HepG2 (cell line): ENCODE data around the gene MCF2L. TPM values are rescaled to one million over a fixed set of nuclear protein-coding genes. Genes with fewer than 3 reads are reported as not detected.

Source experiments
- ATAC-seq: fragments of 200-7000 bp; cut with Tn5 transposase; 3 replicates; pipeline ENCODE4 v1.9.1; 2020; ENCODE audit warnings: mild to moderate bottlenecking, moderate library complexity
- BruUV-seq: library from RNA; stranded (reverse); fragments of 400-500 nt; replicated peaks from 2 replicates; lab custom pipeline; 2021; lab: Mats Ljungman, UMichigan
- CTCF ChIA-PET: fragments of 300-600 bp; formaldehyde crosslinking; extraction: SDS; loops from one replicate; lab custom pipeline; 2021; ENCODE audit warnings: low total read pairs, inconsistent platforms, low intra/inter-chr PET ratio; lab: Yijun Ruan, JAX
- POLR2A ChIA-PET: fragments of 350-600 bp; sonication (Branson Sonifier 250); formaldehyde crosslinking; loops from one replicate; lab custom pipeline; 2020; ENCODE audit warnings: antibody characterized with exemption, inconsistent platforms; lab: Yijun Ruan, JAX
- DNase-seq: peaks from one replicate; pipeline ENCODE4 v3.0.0-alpha.2; 2015; ENCODE audit warnings: low spot score
- FAIRE-seq: peaks from 3 replicates; lab custom pipeline; 2011; peaks lifted over from hg19 to GRCh38; lab: Jason Lieb, UNC
- H2AFZ ChIP-seq: one replicate; pipeline ENCODE4 v1.6.1; 2011; ENCODE audit warnings: low read length, inconsistent platforms
- H3K27ac ChIP-seq: fragments of 300-600 bp; 3 replicates; pipeline ENCODE4 v1.8.0; 2011; ENCODE audit warnings: mixed run types, mild to moderate bottlenecking, mixed read lengths, low read length, inconsistent platforms; ENCODE audit not compliant: insufficient read depth; ENCODE audit errors: extremely low read length
- H3K27me3 ChIP-seq, 2 experiments: fragments of 200-600 bp in 1 of 2; 2 replicates in 1 of 2; 3 replicates in 1 of 2; pipeline versions ENCODE4 v1.6.0 to v1.8.0; 2011; ENCODE audit warnings: low read length in 2 of 2, mild to moderate bottlenecking in 2 of 2, moderate library complexity in 2 of 2, inconsistent platforms in 1 of 2; ENCODE audit not compliant: insufficient read depth in 2 of 2, control insufficient read depth in 1 of 2
- H3K36me3 ChIP-seq, 2 experiments: fragments of 200-600 bp in 1 of 2; replicated peaks in 1 of 2; 2 replicates in 1 of 2; 3 replicates in 1 of 2; pipeline versions ENCODE4 v1.5.1 to v1.8.0; 2011; ENCODE audit warnings: low read length in 2 of 2, inconsistent platforms in 1 of 2; ENCODE audit not compliant: insufficient read depth in 2 of 2, control insufficient read depth in 1 of 2
- H3K4me1 ChIP-seq: 2 replicates; pipeline ENCODE4 v1.5.1; 2012; ENCODE audit warnings: low read length, inconsistent platforms; ENCODE audit not compliant: insufficient read depth
- H3K4me2 ChIP-seq: 2 replicates; pipeline ENCODE4 v1.6.0; 2011; ENCODE audit warnings: low read depth, low read length, inconsistent platforms
- H3K4me3 ChIP-seq, 3 experiments: fragments of 200-600 bp in 1 of 3; sonication (generic), shearing (Covaris generic) in 1 of 3; replicated peaks in 1 of 3; 2 replicates each; pipeline ENCODE4 v1.5.1; 2011 to 2016; ENCODE audit warnings: low read length in 3 of 3, inconsistent platforms in 2 of 3, low read depth in 2 of 3, mild to moderate bottlenecking in 2 of 3, control low read depth in 1 of 3, mixed read lengths in 1 of 3; ENCODE audit not compliant: insufficient read depth in 1 of 3
- H3K79me2 ChIP-seq: one replicate; pipeline ENCODE4 v1.6.1; 2011; ENCODE audit warnings: low read length, inconsistent platforms; ENCODE audit not compliant: insufficient read depth
- H3K9ac ChIP-seq: 2 replicates; pipeline ENCODE4 v1.6.0; 2011; ENCODE audit warnings: mild to moderate bottlenecking, low read depth, low read length, inconsistent platforms; ENCODE audit not compliant: insufficient read depth
- H3K9me3 ChIP-seq: 2 replicates; pipeline ENCODE4 v1.5.1; 2012; ENCODE audit warnings: mild to moderate bottlenecking, low read length
- H4K20me1 ChIP-seq: 2 replicates; pipeline ENCODE4 v1.6.0; 2011; ENCODE audit warnings: inconsistent platforms, mild to moderate bottlenecking, low read length, moderate library complexity; ENCODE audit not compliant: insufficient read depth
- BHLHE40 ChIP-seq: IDR thresholded peaks from 2 replicates; pipeline ENCODE4 v1.6.1; 2011; ENCODE audit warnings: low read length, improper control_type of control experiment
- DNMT1 ChIP-seq: sonication (generic); formaldehyde crosslinking; IDR thresholded peaks from 2 replicates; pipeline ENCODE4 v1.5.1; 2020; ENCODE audit warnings: mild to moderate bottlenecking, missing genetic modification reagents
- HNRNPL ChIP-seq: fragments of 200-400 bp; formaldehyde crosslinking; IDR thresholded peaks from 2 replicates; pipeline ENCODE4 v1.6.1; 2017; ENCODE audit warnings: mild to moderate bottlenecking, low read depth, low read length
- MAFG ChIP-seq: sonication (generic); formaldehyde crosslinking; IDR thresholded peaks from 2 replicates; pipeline ENCODE4 v1.5.1; 2020; ENCODE audit warnings: mild to moderate bottlenecking, missing genetic modification reagents
- YEATS4 ChIP-seq: sonication (generic); formaldehyde crosslinking; IDR thresholded peaks from 2 replicates; pipeline ENCODE4 v1.4.0; 2020; ENCODE audit warnings: missing genetic modification reagents, borderline replicate concordance
- ZNF274 ChIP-seq: sonication (generic); formaldehyde crosslinking; IDR thresholded peaks from 2 replicates; pipeline ENCODE4 v1.5.1; 2020; ENCODE audit warnings: mild to moderate bottlenecking, missing genetic modification reagents
- ZNF614 ChIP-seq: IDR thresholded peaks from 2 replicates; pipeline ENCODE4 v1.6.1; 2018; ENCODE audit warnings: missing biosample characterization, missing genetic modification reagents, inconsistent platforms, borderline replicate concordance
- WGBS: methylation state at CpG from one replicate; pipeline ENCODE4 v1.1.6; 2017; ENCODE audit warnings: low lambda C conversion rate; 5-methylcytosine and 5-hydroxymethylcytosine counted together
- in situ Hi-C: cut with HindIII; loops from 2 replicates; pipeline ENCODE4 v1.10.0; 2017; ENCODE audit warnings: low pct_unique_long_range_greater_than_20kb; ENCODE audit not compliant: extremely low pct_ligation_motif_present
- intact Hi-C: fragments of 100-400 bp; cut with micrococcal nuclease; formaldehyde crosslinking; loops from one replicate; pipeline ENCODE4 v1.10.0; 2022; ENCODE audit not compliant: unreplicated experiment
- polyA plus RNA-seq, 8 experiments: library from polyadenylated mRNA; depleted of rRNA in 3 of 8; stranded (reverse) in 7 of 8; unstranded in 1 of 8; fragments of >200 nt; fragmentation: Illumina TruSeq in 4 of 8; extraction: Trizol in 4 of 8; gene quantifications; 2 replicates each; pipeline versions ENCODE4 v1.2.1 to v1.2.3, GENCODE V29; 2011 to 2016; ENCODE audit warnings: low read depth in 4 of 8, missing spikeins in 1 of 8, mixed read lengths in 1 of 8; ENCODE audit not compliant: insufficient read depth in 1 of 8
- total RNA-seq, 5 experiments: library from RNA; depleted of rRNA; stranded (reverse); fragments of >200 nt; fragmentation: Illumina TruSeq; extraction: Trizol; gene quantifications; 2 replicates each; pipeline ENCODE4 v1.2.3, GENCODE V29; 2016; ENCODE audit warnings: low read depth in 1 of 5
- TF ChIP-seq, protein P1 (sequence below): sonication (generic); formaldehyde crosslinking; IDR thresholded peaks from 2 replicates; pipeline ENCODE4 v1.5.0; 2020; ENCODE audit warnings: missing genetic modification reagents
- TF ChIP-seq, protein P2 (sequence below): sonication (generic); formaldehyde crosslinking; IDR thresholded peaks from 2 replicates; pipeline ENCODE4 v1.8.0; 2022; ENCODE audit warnings: mild to moderate bottlenecking, missing genetic modification reagents
- TF ChIP-seq, protein P3 (sequence below): sonication (generic); formaldehyde crosslinking; IDR thresholded peaks from 2 replicates; pipeline ENCODE4 v1.8.0; 2022; ENCODE audit warnings: missing genetic modification reagents, mild to moderate bottlenecking, borderline replicate concordance

Gene MCF2L
- total and polyA plus RNA-seq, 2 of the 13 experiments (the other 11 are each of a cell fraction or from before 2014, with no cell fraction given) = 19.4 to 28.4 TPM

DNA sequence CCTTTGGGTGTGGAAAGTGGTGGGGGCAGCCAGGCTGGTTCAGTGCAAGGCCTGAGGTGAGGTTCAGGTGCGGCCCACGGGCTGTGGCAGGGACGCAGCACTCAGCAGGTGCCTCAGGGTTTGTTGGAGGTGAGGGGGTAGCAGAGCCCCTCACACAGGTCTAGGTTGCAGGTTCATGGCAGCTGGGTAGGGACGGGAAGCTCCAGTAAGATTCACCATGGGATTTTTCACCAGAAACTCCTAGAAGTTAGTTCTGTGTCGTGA is 14.0 kb downstream of the MCF2L start:
- Histone ChIP-seq H3K79me2 (peaks cover 18% of the 10 kb centered on the region), H2AFZ (no peak overlapping the region), H3K27me3 (no peaks in the 10 kb centered on the region)
- TF ChIP-seq, protein P1, sequence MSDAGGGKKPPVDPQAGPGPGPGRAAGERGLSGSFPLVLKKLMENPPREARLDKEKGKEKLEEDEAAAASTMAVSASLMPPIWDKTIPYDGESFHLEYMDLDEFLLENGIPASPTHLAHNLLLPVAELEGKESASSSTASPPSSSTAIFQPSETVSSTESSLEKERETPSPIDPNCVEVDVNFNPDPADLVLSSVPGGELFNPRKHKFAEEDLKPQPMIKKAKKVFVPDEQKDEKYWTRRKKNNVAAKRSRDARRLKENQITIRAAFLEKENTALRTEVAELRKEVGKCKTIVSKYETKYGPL (CRISPR knock-in tag) = no peak
- TF ChIP-seq, all 625 proteins: peak for 0
- H3K36me3 ChIP-seq = peaks cover 0 to 1% of the 10 kb centered on the region in 2 experiments; a peak in 2 of 5 replicates
- ATAC-seq (no peak), FAIRE-seq (no peak), DNase-seq (no peak)
- H3K4me1 ChIP-seq = peaks cover 50% of the 10 kb centered on the region
- WGBS = 63% methylated on average over 5 of the region's 5 CpGs
- no peaks in the 10 kb centered on the region for H3K9me3 ChIP-seq
- no TSS peak for BruUV-seq
- in situ Hi-C loops = no loop called here
- no peak overlapping the region for H3K27ac ChIP-seq
- no peak overlapping the region; the same call in 1 of the 2 replicates for H3K9ac ChIP-seq
- intact Hi-C loops = loop anchor here (1.0 to 5.0 kb wide), 2 partner anchors 39 to 41 kb away; no protein-coding TSS in a partner anchor
- ChIA-PET CTCF (no interaction called here), POLR2A (interaction anchor here (0.9 to 1.4 kb wide), 4 partner anchors 14 to 39 kb away, joined by 3 to 4 read pairs (median 4); partner anchors contain the start of gene MCF2L)
- peak overlapping the region in 1 of 3 experiments; percentile 40; a peak in 1 of 6 replicates for H3K4me3 ChIP-seq
- no peaks in the 10 kb centered on the region for H4K20me1 ChIP-seq
- peak overlapping the region; percentile 68 for H3K4me2 ChIP-seq

DNA sequence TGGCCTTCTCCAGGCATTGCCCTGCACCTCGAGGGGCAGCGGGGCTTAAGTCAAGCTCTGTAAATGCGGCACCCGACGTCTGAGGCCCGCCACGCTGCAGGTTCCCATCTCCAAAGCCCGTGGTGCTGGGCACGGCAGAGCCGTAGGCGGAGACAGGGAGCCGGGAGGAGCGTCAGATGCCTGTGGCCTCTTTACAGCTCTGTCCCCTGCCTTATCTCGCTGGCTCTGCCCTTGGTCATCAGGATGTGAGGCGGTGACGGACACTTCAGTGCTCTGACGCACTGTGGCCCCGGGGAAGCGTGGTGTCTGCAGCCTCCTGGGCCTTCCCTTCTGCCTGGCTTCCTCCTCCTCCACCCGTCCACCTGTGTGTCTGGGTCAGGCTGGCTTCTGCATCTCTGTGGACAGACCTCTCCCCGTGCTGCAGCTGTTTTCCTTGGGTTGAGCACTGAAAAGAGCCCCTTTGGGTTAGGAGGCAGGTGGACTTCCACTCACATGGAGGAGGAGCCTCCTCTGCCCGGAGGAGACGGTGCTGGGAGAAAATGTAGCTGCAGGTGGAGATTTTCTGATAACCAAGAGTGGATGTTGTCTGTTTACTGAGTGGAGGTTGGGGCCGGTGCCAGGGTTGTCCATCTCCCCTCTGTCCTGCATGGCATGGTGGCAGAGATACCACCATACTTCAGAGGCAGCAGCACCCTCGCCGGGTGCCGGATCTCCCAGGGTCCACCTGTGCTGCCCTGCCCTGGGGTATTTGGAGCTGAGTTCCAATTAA is 14.6 kb downstream of the MCF2L start:
- intact Hi-C loops = loop anchor here (1.0 to 5.0 kb wide), 2 partner anchors 39 to 41 kb away; no protein-coding TSS in a partner anchor
- no TSS peak for BruUV-seq
- WGBS = 43% methylated on average over 12 of the region's 27 CpGs
- peak; percentile 27 for DNase-seq
- Histone ChIP-seq H3K79me2 (peaks cover 19% of the 10 kb centered on the region), H3K4me3 (peak overlapping the region in 1 of 3 experiments; percentile 40; a peak in 1 of 6 replicates), H4K20me1 (no peaks in the 10 kb centered on the region), H3K4me2 (peak overlapping the region; percentile 68), H3K4me1 (peaks cover 50% of the 10 kb centered on the region), H3K27me3 (no peaks in the 10 kb centered on the region), H3K9ac (no peak overlapping the region; the same call in 1 of the 2 replicates), H2AFZ (no peak overlapping the region), H3K36me3 (no peaks in the 10 kb centered on the region; a peak in 1 of 5 replicates), H3K27ac (no peak overlapping the region), H3K9me3 (no peaks in the 10 kb centered on the region)
- ChIA-PET POLR2A (interaction anchor here (0.9 to 2.6 kb wide), 7 partner anchors 14 to 40 kb away, joined by 3 to 17 read pairs (median 4); partner anchors contain the start of gene MCF2L), CTCF (no interaction called here)
- no peak for FAIRE-seq
- in situ Hi-C loops = no loop called here
- peak; percentile 55 for ATAC-seq
- no peak for TF ChIP-seq DNMT1 (CRISPR knock-in tag)
- TF ChIP-seq, protein P2, sequence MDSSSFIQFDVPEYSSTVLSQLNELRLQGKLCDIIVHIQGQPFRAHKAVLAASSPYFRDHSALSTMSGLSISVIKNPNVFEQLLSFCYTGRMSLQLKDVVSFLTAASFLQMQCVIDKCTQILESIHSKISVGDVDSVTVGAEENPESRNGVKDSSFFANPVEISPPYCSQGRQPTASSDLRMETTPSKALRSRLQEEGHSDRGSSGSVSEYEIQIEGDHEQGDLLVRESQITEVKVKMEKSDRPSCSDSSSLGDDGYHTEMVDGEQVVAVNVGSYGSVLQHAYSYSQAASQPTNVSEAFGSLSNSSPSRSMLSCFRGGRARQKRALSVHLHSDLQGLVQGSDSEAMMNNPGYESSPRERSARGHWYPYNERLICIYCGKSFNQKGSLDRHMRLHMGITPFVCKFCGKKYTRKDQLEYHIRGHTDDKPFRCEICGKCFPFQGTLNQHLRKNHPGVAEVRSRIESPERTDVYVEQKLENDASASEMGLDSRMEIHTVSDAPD (CRISPR knock-in tag) = no peak
- no peak for TF ChIP-seq BHLHE40
- TF ChIP-seq HNRNPL = peak; percentile 40; the same call in 1 of the 2 replicates
- no peak for TF ChIP-seq MAFG (CRISPR knock-in tag)
- no peak for TF ChIP-seq YEATS4 (CRISPR knock-in tag)
- TF ChIP-seq ZNF614 (CRISPR knock-in tag) = no peak
- TF ChIP-seq, protein P3, sequence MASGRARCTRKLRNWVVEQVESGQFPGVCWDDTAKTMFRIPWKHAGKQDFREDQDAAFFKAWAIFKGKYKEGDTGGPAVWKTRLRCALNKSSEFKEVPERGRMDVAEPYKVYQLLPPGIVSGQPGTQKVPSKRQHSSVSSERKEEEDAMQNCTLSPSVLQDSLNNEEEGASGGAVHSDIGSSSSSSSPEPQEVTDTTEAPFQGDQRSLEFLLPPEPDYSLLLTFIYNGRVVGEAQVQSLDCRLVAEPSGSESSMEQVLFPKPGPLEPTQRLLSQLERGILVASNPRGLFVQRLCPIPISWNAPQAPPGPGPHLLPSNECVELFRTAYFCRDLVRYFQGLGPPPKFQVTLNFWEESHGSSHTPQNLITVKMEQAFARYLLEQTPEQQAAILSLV = no peak
- TF ChIP-seq ZNF274 (CRISPR knock-in tag) = no peak
